HepG2 (cell line): Measurements from ENCODE around the gene ANKRD29. TPM values are rescaled to one million over a fixed set of nuclear protein-coding genes. Genes with fewer than 3 reads are reported as not detected.

Experiments used
- FIP1L1 ChIP-seq: fragments of 200-400 bp; formaldehyde crosslinking; IDR thresholded peaks from 2 replicates; pipeline ENCODE4 v1.6.1; 2018; ENCODE audit warnings: low read depth, mild to moderate bottlenecking, low read length, moderate library complexity, borderline replicate concordance; ENCODE audit not compliant: insufficient read depth
- PHF21A ChIP-seq: sonication (generic); formaldehyde crosslinking; IDR thresholded peaks from 2 replicates; pipeline ENCODE4 v1.5.0; 2020; ENCODE audit warnings: mild to moderate bottlenecking, missing genetic modification reagents
- SIN3A ChIP-seq: IDR thresholded peaks from 2 replicates; pipeline ENCODE4 v1.6.1; 2011; ENCODE audit warnings: low read depth, mild to moderate bottlenecking, control low read depth, low read length, borderline replicate concordance
- TBX3 ChIP-seq: fragments of 450-650 bp; IDR thresholded peaks from 2 replicates; pipeline ENCODE4 v1.6.1; 2017; ENCODE audit warnings: antibody characterized with exemption, mild to moderate bottlenecking, inconsistent platforms, borderline replicate concordance
- ZBTB3 ChIP-seq: sonication (generic); formaldehyde crosslinking; IDR thresholded peaks from 2 replicates; pipeline ENCODE4 v1.4.0; 2020; ENCODE audit warnings: low read depth, mild to moderate bottlenecking, moderate library complexity, missing genetic modification reagents, borderline replicate concordance
- ZNF792 ChIP-seq: IDR thresholded peaks from 2 replicates; pipeline ENCODE4 v1.6.1; 2016
- polyA plus RNA-seq, 8 experiments: library from polyadenylated mRNA; depleted of rRNA in 3 of 8; stranded (reverse) in 7 of 8; unstranded in 1 of 8; fragments of >200 nt; fragmentation: Illumina TruSeq in 4 of 8; extraction: Trizol in 4 of 8; gene quantifications; 2 replicates each; pipeline versions ENCODE4 v1.2.1 to v1.2.3, GENCODE V29; 2011 to 2016; ENCODE audit warnings: low read depth in 4 of 8, missing spikeins in 1 of 8, mixed read lengths in 1 of 8; ENCODE audit not compliant: insufficient read depth in 1 of 8
- total RNA-seq, 5 experiments: library from RNA; depleted of rRNA; stranded (reverse); fragments of >200 nt; fragmentation: Illumina TruSeq; extraction: Trizol; gene quantifications; 2 replicates each; pipeline ENCODE4 v1.2.3, GENCODE V29; 2016; ENCODE audit warnings: low read depth in 1 of 5
- TF ChIP-seq, protein P1 (sequence below): sonication (generic); formaldehyde crosslinking; IDR thresholded peaks from 2 replicates; pipeline ENCODE4 v1.8.0; 2022; ENCODE audit warnings: mild to moderate bottlenecking, missing genetic modification reagents, moderate library complexity
- TF ChIP-seq, protein P2 (sequence below): sonication (generic); formaldehyde crosslinking; IDR thresholded peaks from 2 replicates; pipeline ENCODE4 v1.8.1; 2023; ENCODE audit warnings: mild to moderate bottlenecking, inconsistent platforms, moderate library complexity, missing genetic modification reagents, borderline replicate concordance
- TF ChIP-seq, protein P3 (sequence below): sonication (generic); formaldehyde crosslinking; IDR thresholded peaks from 2 replicates; pipeline ENCODE4 v1.5.0; 2020; ENCODE audit warnings: missing genetic modification reagents
- TF ChIP-seq, protein P4 (sequence below): sonication (generic); formaldehyde crosslinking; IDR thresholded peaks from 2 replicates; pipeline ENCODE4 v1.5.0; 2020; ENCODE audit warnings: mild to moderate bottlenecking, missing genetic modification reagents
- TF ChIP-seq, protein P5 (sequence below): sonication (generic); formaldehyde crosslinking; IDR thresholded peaks from 2 replicates; pipeline ENCODE4 v1.5.0; 2020; ENCODE audit warnings: missing genetic modification reagents
- TF ChIP-seq, protein P6 (sequence below): sonication (generic); formaldehyde crosslinking; IDR thresholded peaks from 2 replicates; pipeline ENCODE4 v1.4.0; 2020; ENCODE audit warnings: missing genetic modification reagents

Gene ANKRD29
- total and polyA plus RNA-seq, 2 of the 13 experiments (the other 11 are each of a cell fraction or from before 2014, with no cell fraction given), result not detected

DNA sequence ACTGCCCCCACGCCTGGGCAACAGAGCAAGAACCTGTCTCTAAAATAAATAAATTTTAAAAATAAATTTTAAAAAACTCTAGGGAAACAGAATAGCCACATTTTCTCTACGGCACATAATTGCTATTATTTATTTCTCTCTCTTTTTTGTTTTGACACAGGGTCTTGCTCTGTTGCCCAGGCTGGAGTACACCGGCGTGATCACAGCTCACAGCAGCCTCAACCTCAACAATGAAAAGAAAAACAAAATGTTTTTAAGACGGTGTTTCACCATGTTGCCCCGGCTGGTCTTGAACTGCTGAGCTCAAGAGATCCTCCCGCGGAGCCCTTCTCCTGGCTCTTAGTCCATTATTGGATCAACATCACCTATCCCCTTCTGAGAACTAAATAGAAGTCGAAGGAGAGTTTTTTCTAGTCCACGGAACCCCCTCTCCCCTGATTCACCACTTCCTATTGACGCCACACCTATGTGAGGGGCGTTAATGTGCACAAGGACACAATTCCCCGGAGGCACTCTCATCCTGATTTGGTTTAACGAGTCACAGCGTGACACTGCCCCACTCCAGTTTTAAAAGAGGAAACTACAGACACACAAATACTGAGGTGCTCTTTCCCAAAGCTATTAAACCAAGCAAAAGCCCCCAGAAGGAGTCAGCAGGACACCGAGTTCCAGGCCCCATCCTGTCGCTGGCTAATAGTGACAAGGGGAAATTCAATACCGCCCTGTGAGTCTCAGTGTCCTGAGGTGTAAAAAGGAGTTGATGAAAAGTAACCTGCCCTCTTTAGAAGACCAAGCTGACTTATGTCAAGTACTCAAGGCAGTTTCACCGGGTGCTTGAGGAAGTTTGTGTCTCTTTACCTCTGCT is 77.5 kb downstream of the ANKRD29 start (continued):
- TF ChIP-seq, protein P1, sequence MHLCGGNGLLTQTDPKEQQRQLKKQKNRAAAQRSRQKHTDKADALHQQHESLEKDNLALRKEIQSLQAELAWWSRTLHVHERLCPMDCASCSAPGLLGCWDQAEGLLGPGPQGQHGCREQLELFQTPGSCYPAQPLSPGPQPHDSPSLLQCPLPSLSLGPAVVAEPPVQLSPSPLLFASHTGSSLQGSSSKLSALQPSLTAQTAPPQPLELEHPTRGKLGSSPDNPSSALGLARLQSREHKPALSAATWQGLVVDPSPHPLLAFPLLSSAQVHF (CRISPR knock-in tag), result no peak
- no peak for TF ChIP-seq TBX3
- TF ChIP-seq, protein P2, sequence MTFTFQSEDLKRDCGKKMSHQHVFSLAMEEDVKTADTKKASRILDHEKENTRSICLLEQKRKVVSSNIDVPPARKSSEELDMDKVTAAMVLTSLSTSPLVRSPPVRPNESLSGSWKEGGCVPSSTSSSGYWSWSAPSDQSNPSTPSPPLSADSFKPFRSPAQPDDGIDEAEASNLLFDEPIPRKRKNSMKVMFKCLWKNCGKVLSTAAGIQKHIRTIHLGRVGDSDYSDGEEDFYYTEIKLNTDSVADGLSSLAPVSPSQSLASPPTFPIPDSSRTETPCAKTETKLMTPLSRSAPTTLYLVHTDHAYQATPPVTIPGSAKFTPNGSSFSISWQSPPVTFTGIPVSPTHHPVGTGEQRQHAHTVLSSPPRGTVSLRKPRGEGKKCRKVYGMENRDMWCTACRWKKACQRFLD, result no peak
- TF ChIP-seq ZBTB3 (CRISPR knock-in tag), result no peak
- TF ChIP-seq ZNF792 (CRISPR knock-in tag), result no peak
- TF ChIP-seq SIN3A, result peak; percentile 22; the same call in 1 of the 2 replicates
- TF ChIP-seq FIP1L1, result no peak
- TF ChIP-seq, protein P3, sequence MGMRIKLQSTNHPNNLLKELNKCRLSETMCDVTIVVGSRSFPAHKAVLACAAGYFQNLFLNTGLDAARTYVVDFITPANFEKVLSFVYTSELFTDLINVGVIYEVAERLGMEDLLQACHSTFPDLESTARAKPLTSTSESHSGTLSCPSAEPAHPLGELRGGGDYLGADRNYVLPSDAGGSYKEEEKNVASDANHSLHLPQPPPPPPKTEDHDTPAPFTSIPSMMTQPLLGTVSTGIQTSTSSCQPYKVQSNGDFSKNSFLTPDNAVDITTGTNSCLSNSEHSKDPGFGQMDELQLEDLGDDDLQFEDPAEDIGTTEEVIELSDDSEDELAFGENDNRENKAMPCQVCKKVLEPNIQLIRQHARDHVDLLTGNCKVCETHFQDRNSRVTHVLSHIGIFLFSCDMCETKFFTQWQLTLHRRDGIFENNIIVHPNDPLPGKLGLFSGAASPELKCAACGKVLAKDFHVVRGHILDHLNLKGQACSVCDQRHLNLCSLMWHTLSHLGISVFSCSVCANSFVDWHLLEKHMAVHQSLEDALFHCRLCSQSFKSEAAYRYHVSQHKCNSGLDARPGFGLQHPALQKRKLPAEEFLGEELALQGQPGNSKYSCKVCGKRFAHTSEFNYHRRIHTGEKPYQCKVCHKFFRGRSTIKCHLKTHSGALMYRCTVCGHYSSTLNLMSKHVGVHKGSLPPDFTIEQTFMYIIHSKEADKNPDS, result no peak
- TF ChIP-seq PHF21A (CRISPR knock-in tag), result no peak
- TF ChIP-seq, protein P4, sequence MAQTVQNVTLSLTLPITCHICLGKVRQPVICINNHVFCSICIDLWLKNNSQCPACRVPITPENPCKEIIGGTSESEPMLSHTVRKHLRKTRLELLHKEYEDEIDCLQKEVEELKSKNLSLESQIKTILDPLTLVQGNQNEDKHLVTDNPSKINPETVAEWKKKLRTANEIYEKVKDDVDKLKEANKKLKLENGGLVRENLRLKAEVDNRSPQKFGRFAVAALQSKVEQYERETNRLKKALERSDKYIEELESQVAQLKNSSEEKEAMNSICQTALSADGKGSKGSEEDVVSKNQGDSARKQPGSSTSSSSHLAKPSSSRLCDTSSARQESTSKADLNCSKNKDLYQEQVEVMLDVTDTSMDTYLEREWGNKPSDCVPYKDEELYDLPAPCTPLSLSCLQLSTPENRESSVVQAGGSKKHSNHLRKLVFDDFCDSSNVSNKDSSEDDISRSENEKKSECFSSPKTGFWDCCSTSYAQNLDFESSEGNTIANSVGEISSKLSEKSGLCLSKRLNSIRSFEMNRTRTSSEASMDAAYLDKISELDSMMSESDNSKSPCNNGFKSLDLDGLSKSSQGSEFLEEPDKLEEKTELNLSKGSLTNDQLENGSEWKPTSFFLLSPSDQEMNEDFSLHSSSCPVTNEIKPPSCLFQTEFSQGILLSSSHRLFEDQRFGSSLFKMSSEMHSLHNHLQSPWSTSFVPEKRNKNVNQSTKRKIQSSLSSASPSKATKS, result no peak
- TF ChIP-seq, protein P5, sequence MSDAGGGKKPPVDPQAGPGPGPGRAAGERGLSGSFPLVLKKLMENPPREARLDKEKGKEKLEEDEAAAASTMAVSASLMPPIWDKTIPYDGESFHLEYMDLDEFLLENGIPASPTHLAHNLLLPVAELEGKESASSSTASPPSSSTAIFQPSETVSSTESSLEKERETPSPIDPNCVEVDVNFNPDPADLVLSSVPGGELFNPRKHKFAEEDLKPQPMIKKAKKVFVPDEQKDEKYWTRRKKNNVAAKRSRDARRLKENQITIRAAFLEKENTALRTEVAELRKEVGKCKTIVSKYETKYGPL (CRISPR knock-in tag), result no peak
- TF ChIP-seq, protein P6, sequence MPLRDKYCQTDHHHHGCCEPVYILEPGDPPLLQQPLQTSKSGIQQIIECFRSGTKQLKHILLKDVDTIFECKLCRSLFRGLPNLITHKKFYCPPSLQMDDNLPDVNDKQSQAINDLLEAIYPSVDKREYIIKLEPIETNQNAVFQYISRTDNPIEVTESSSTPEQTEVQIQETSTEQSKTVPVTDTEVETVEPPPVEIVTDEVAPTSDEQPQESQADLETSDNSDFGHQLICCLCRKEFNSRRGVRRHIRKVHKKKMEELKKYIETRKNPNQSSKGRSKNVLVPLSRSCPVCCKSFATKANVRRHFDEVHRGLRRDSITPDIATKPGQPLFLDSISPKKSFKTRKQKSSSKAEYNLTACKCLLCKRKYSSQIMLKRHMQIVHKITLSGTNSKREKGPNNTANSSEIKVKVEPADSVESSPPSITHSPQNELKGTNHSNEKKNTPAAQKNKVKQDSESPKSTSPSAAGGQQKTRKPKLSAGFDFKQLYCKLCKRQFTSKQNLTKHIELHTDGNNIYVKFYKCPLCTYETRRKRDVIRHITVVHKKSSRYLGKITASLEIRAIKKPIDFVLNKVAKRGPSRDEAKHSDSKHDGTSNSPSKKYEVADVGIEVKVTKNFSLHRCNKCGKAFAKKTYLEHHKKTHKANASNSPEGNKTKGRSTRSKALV (CRISPR knock-in tag), result no peak
